GM21423 (cell line): Measurements from ENCODE around the gene VSTM4.

Experiments
- ATAC-seq: cut with Tn5 transposase; IDR thresholded peaks from one replicate; pipeline ENCODE4 v1.9.1; 2021; ENCODE audit warnings: mild to moderate bottlenecking, moderate library complexity; ENCODE audit not compliant: unreplicated experiment

The VSTM4 gene

DNA sequence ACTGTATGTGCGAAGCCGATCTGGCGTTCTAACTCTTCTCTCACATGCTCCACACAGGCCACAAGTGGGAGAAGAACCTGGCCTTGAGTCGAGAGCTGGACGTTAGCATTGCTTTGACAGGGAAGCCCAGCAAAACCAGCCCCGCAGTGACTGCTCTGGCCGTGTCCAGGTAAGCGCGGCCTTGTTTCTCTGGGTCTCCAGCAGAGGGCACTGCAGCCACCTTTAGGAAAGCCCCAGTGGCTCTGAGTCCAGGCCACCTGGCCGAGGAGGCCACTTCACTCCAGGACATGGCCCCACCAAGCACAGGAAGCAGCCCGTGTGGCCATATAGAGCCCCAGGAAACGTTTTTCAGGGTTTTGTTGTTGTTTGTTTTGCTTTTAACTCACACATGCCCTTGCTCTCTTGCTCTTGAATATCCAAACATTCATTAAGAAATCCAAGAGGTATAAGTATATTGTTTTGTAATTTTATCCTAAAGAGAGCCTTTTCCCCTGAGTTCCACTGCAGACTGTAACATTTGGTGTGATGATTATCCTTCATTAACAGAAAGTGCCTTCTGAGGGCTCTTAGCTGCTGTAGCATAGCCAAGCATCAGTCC lies 133.9 kb downstream of the VSTM4 start:
- peak; percentile 51 for ATAC-seq

DNA sequence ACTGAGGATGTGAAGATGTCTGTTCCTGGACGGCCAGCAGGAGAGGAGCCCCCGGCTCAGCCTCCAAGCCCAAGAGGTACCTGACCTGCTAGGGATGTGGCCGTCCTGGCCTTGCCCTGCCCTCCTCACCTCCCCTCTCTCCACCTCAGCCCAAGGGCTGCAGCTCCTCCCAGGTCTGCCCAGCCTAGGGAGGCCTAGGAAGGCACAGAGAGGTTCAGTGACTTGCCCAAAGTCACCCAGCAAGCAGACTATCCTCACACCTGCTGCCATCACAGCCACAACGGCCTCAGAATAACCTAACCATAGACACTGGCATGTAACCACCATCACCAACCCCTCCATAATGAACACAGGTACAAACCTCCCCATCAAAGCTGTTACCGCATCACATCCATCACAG lies 137.0 kb downstream of the VSTM4 start:
- no peak for ATAC-seq

DNA sequence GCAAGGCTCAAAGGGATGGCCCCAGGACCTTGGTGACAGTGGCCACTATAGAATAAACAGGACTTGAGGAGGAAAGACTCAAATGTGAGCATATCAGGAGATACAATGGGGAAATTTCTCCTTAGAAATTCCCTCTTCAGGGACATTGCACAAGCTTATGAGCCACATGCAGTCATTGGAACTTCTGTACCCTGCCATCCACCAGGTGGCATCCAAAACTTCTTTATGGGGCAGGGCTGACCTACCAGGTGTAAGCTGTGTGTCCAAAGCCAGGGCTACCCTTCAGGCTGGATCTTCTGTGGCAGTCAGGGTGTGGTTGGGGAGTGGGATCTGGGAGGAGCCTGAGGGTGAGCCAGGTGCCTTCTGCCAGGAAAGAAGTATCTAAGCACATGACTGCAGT lies 139.1 kb downstream of the VSTM4 start:
- ATAC-seq = no peak

DNA sequence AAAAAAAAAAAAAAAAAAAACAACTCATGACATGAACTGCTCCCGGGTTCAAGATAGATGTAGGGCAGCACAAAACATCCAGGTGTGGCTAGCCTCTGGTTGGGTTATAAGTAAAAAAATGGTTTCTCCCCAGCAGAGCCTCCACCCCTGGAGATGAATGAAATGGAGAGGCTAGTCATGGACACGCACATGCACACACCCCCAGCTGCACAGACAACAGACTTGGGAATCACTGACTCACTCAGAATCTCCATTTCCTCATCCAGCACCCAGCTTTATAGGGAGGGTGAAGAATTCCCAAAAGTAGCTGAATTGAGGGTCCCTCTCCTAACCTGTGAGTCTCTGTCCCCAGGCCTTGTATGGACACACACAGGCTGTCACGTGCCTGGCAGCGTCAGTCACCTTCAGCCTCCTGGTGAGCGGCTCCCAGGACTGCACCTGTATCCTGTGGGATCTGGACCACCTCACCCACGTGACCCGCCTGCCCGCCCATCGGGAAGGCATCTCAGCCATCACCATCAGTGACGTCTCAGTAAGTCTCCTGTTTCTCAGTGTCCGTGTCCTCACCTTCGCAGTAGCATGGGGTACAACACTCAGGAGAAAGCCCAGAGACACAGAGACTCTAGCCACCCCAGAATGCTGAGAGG lies 140.7 kb downstream of the VSTM4 start:
- no peak for ATAC-seq

DNA sequence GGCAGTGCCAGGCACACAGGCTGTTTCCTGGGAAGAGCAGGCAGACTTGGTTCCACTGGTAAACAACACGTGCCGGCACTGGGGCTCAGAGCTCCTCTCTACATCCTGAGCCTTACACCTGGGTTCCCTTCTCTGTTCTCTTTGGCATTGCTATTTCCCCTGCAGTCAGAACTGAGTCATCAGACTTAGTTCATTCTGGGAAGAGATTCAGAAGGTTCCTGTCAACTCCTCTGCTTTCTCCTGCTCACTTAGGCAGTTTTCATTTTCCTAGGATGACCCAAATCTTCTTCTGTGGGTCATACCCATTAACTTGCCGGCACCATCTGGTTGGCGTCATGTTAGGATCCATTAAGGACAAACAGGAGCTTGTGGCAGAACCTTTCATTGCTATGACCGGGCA lies 142.3 kb downstream of the VSTM4 start:
- no peak for ATAC-seq

DNA sequence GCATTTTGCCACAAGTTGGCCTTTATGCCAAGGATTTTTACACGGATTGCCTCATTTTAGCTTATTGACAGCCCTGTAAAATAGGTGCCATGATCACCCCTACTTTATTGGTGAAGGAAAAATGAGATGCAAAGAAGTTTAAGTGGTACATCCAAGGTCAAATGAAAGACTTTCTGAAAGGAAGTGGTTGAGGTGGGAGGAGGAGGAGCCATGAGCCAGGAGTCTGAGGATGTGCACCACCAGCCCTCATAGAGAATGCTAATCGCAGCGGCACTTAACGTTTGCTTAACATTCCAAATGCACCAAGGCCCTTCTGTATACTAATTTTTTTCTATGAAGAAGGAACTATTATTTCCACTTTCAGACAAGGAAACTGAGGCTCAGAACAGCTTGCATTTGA lies 144.7 kb downstream of the VSTM4 start:
- ATAC-seq = no peak

DNA sequence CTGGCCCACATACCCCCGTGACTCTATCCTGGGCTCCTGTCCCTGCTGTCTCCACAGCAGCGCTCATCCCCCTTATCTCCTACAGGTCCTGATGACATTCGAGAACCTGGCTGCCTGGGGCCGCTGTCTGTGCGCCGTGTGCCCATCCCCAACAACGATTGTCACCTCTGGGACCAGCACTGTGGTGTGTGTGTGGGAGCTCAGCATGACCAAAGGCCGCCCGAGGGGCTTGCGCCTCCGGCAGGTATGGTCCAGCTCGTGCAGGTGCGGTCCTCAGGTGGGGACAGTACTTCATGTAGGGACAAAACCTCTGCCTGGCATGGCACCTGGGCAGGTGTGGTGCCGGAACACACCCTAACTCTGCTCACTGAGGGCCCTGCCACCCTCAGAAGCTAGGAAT lies 145.3 kb downstream of the VSTM4 start:
- ATAC-seq = no peak

DNA sequence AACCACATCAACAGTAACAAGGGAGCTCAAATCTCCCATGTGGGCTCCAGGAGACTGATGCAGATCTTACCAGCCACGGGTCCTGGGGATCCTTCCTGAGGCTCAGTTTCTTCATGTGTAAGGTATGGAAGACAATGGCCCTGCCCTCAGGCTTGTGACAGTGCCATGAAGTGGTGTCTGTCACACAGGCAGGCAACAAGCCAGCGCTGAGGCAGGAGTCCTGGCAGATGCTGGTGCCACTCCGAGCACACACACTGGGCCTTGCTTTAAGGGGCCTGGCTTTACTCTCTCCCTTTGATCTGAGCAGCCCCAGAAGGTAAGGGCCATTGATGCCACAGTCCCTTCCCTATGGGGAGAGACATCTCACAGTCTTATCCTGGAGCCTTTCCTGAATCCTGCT lies 147.3 kb downstream of the VSTM4 start:
- ATAC-seq = no peak

DNA sequence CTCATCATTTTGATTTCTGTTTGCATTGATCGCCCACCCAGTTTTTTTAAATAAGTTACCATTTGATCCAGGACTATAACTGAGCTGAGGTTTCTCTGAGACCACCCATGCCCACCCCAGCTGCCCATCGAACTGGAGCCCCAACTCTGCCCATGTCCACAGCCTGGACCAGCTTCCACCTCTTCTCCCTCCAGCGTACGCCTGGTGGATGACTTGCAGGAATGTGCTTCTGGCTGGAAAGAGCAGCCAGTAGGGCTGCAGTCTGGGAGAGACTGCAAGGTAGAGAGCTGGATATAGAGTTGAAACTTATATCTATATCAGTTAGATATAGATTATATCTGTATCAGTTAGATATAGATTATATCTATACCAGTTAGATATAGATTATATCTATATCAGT lies 149.9 kb downstream of the VSTM4 start:
- no peak for ATAC-seq
